Activated CD8-positive, alpha-beta memory T cell treated with anti-CD3 and anti-CD28 coated beads for 1 hour (primary cell): ENCODE data around the gene ULBP2.
"Not testable (repeated sequence)": the region's sequence is repeated elsewhere in the genome, so short reads cannot be mapped to it uniquely, and the experiment has no call there.

Experiments used
- DNase-seq, 2 donors: peaks; one replicate each; pipeline ENCODE4 v3.0.0-alpha.2; 2020; ENCODE audit warnings: low read depth in 1 of 2; ENCODE audit errors: extremely low read depth in 1 of 2

Gene ULBP2

GRCh38 chr6:149948011-149948410 is 6.2 kb downstream of the ULBP2 start:
- DNase-seq: no peak

GRCh38 chr6:149948616-149949015 is 6.8 kb downstream of the ULBP2 start:
- no peak for DNase-seq

GRCh38 chr6:149950423-149950822 is 8.6 kb downstream of the ULBP2 start:
- DNase-seq: no peak

- DNase-seq: no peak
These were observed 9.3 kb downstream of the ULBP2 start for GRCh38 chr6:149951096-149951495.

GRCh38 chr6:149951626-149952025 is 9.8 kb downstream of the ULBP2 start:
- no peak for DNase-seq

GRCh38 chr6:149953390-149953789 is 11.6 kb downstream of the ULBP2 start:
- not testable (repeated sequence) for DNase-seq

GRCh38 chr6:149953934-149954327 is 12.1 kb downstream of the ULBP2 start:
- DNase-seq: not testable (repeated sequence)

GRCh38 chr6:149954328-149954983 is 12.6 kb downstream of the ULBP2 start:
- not testable (repeated sequence) for DNase-seq

- not testable (repeated sequence) for DNase-seq
These were observed 13.3 kb downstream of the ULBP2 start for GRCh38 chr6:149954984-149955653.

- not testable (repeated sequence) for DNase-seq
These were observed 14.0 kb downstream of the ULBP2 start for GRCh38 chr6:149955654-149956317.

- DNase-seq: not testable (repeated sequence)
These were observed 16.3 kb downstream of the ULBP2 start for GRCh38 chr6:149958124-149958523.

GRCh38 chr6:149959806-149960205 is 18.0 kb downstream of the ULBP2 start:
- DNase-seq: not testable (repeated sequence)

GRCh38 chr6:149960488-149960887 is 18.7 kb downstream of the ULBP2 start:
- DNase-seq: no peak

GRCh38 chr6:149961728-149962425 is 20.1 kb downstream of the ULBP2 start:
- DNase-seq: no peak

GRCh38 chr6:149962461-149963211 is 20.8 kb downstream of the ULBP2 start:
- DNase-seq: no peak

- no peak for DNase-seq
These were observed 21.3 kb downstream of the ULBP2 start for GRCh38 chr6:149963212-149963461.

- peak; percentile 40 to 57 for DNase-seq
These were observed 21.9 kb downstream of the ULBP2 start, which contains the start of gene ULBP1 for GRCh38 chr6:149963462-149964307. ULBP1 (plus strand) TSS chr6:149963943; CDS start chr6:149964050, 107 bp downstream.

- no peak for DNase-seq
These were observed 22.7 kb downstream of the ULBP2 start for GRCh38 chr6:149964308-149965193.
